A549 (cell line): ENCODE data around the gene CYP20A1.
"Not testable (repeated sequence)": the region's sequence is repeated elsewhere in the genome, so short reads cannot be mapped to it uniquely, and the experiment has no call there.

Source experiments
- CEBPB ChIP-seq, 2 experiments: fragments of >200 bp in 1 of 2; sonication (Bioruptor Twin) in 1 of 2; formaldehyde crosslinking in 1 of 2; IDR thresholded peaks; 2 replicates each; pipeline ENCODE4 v1.6.1; 2012 to 2016
- CHD2 ChIP-seq: fragments of 150-350 bp; IDR thresholded peaks from 2 replicates; pipeline ENCODE4 v1.6.1; 2014; ENCODE audit warnings: low read length; ENCODE audit not compliant: partially characterized antibody
- CTCF ChIP-seq: fragments of >200 bp; sonication (Bioruptor Twin); formaldehyde crosslinking; IDR thresholded peaks from 3 replicates; pipeline ENCODE4 v1.5.1; 2016
- EHF ChIP-seq: fragments of 250-450 bp; sonication (Bioruptor Pico); IDR thresholded peaks from 2 replicates; pipeline ENCODE4 v1.5.0; 2020; ENCODE audit warnings: mild to moderate bottlenecking
- HDAC2 ChIP-seq: fragments of 200-600 bp; sonication (generic); IDR thresholded peaks from 2 replicates; pipeline ENCODE4 v1.6.1; 2016
- JUN ChIP-seq, 2 experiments: fragments of >200 bp; sonication (Bioruptor Twin); formaldehyde crosslinking; IDR thresholded peaks; 2 replicates in 1 of 2; 3 replicates in 1 of 2; pipeline ENCODE4 v1.6.1; 2016 to 2017
- JUNB ChIP-seq: fragments of >200 bp; sonication (Bioruptor Twin); formaldehyde crosslinking; IDR thresholded peaks from 2 replicates; pipeline ENCODE4 v1.6.1; 2016
- KDM5A ChIP-seq: fragments of 200-600 bp; sonication (generic); IDR thresholded peaks from 2 replicates; pipeline ENCODE4 v1.6.1; 2016; ENCODE audit warnings: antibody characterized with exemption, mild to moderate bottlenecking
- POLR2A ChIP-seq: IDR thresholded peaks from 2 replicates; pipeline ENCODE4 v1.6.1; 2012; ENCODE audit warnings: mild to moderate bottlenecking, low read length
- RFX5 ChIP-seq: fragments of 450-650 bp; IDR thresholded peaks from 2 replicates; pipeline ENCODE4 v1.7.1; 2014; ENCODE audit warnings: antibody characterized with exemption, mild to moderate bottlenecking, moderate library complexity
- RNF2 ChIP-seq: fragments of 200-600 bp; sonication (generic); IDR thresholded peaks from 2 replicates; pipeline ENCODE4 v1.6.1; 2016; ENCODE audit warnings: low read depth, mild to moderate bottlenecking, antibody characterized with exemption, moderate library complexity, borderline replicate concordance
- SMC3 ChIP-seq: fragments of >200 bp; sonication (Bioruptor Twin); formaldehyde crosslinking; IDR thresholded peaks from 3 replicates; pipeline ENCODE4 v1.6.1; 2018; ENCODE audit warnings: inconsistent platforms
- USF2 ChIP-seq: fragments of 450-650 bp; IDR thresholded peaks from 2 replicates; pipeline ENCODE4 v1.6.1; 2014; ENCODE audit warnings: antibody characterized with exemption
- ZFP36 ChIP-seq: fragments of 450-650 bp; IDR thresholded peaks from 2 replicates; pipeline ENCODE4 v1.6.1; 2014; ENCODE audit warnings: borderline replicate concordance; ENCODE audit not compliant: partially characterized antibody

GRCh38 chr2:203302586-203302985, 63.8 kb downstream of the CYP20A1 start:
- not testable (repeated sequence) for TF ChIP-seq JUN (IDR thresholded peaks at IDR 0.05); CTCF; RFX5; EHF (CRISPR knock-in tag); ZFP36; KDM5A; CHD2; RNF2; POLR2A; CEBPB (IDR thresholded peaks at IDR 0.05); HDAC2; SMC3; USF2; JUNB
